Measurements from ENCODE around the gene PRKAR1B.
"Not testable (repeated sequence)": the region's sequence is repeated elsewhere in the genome, so short reads cannot be mapped to it uniquely, and the experiment has no call there.

DNA sequence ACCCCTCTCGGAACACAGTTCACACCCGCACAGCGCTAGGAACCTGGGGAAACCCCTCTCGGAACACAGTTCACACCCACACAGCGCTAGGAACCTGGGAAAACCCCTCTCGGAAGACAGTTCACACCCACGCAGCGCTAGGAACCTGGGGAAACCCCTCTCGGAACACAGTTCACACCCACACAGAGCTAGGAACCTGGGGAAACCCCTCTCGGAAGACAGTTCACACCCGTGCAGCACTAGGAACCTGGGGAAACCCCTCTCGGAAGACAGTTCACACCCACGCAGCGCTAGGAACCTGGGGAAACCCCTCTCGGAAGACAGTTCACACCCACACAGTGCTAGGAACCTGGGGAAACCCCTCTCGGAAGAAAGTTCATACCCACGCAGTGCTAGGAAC, 74.9 kb downstream of the PRKAR1B start:
- TF ChIP-seq, protein P1, sequence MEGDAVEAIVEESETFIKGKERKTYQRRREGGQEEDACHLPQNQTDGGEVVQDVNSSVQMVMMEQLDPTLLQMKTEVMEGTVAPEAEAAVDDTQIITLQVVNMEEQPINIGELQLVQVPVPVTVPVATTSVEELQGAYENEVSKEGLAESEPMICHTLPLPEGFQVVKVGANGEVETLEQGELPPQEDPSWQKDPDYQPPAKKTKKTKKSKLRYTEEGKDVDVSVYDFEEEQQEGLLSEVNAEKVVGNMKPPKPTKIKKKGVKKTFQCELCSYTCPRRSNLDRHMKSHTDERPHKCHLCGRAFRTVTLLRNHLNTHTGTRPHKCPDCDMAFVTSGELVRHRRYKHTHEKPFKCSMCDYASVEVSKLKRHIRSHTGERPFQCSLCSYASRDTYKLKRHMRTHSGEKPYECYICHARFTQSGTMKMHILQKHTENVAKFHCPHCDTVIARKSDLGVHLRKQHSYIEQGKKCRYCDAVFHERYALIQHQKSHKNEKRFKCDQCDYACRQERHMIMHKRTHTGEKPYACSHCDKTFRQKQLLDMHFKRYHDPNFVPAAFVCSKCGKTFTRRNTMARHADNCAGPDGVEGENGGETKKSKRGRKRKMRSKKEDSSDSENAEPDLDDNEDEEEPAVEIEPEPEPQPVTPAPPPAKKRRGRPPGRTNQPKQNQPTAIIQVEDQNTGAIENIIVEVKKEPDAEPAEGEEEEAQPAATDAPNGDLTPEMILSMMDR (conservative IDR thresholded peaks at IDR 0.05; ENCODE audit: low read length) = not testable (repeated sequence)
- not testable (repeated sequence) for TF ChIP-seq EZH2phosphoT487 (IDR thresholded peaks at IDR 0.05; ENCODE audit: borderline replicate concordance)

All from Loucy (cell line).